Measurements from ENCODE around the gene ITPK1.

The ITPK1 gene

DNA sequence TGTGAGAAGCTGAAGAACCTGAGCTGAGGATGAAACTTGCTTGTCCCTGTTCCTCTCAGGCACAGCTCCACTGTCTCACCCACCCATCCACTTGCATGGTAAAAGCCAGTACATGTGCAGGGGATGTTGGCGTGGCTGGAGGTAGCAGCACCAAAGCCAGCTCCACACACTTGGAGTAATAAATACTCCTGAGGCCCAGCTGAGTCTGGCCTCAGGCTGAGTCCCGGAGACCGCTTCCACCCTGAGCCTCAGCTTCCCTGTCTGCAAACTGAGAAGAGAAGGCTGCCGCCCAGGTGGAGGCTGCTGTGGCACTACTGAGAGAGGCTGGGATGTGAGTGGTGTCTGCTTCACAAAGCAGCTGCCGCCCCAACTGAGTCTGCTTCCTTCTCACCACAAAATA is 173.6 kb downstream of the ITPK1 start:
- no peak overlapping the region for H3K4me3 ChIP-seq (replicated peaks in 1 of 2; ENCODE audit: low read depth in 2 of 2, low read length in 2 of 2)
- TF ChIP-seq CTCF (IDR thresholded peaks at IDR 0.05; ENCODE audit: low read depth, low read length): no peak
- no peak for DNase-seq (ENCODE audit: low read depth in 2 of 2)

- H3K4me3 ChIP-seq (replicated peaks in 1 of 2; ENCODE audit: low read depth in 2 of 2, low read length in 2 of 2): no peak overlapping the region
- TF ChIP-seq CTCF (IDR thresholded peaks at IDR 0.05; ENCODE audit: low read depth, low read length): no peak
- DNase-seq (ENCODE audit: low read depth in 2 of 2): no peak
These were observed 174.2 kb downstream of the ITPK1 start for GRCh38 chr14:92941531-92941930.

GRCh38 chr14:92940543-92940942 is 175.2 kb downstream of the ITPK1 start:
- no peak for DNase-seq (ENCODE audit: low read depth in 2 of 2)
- no peak overlapping the region for H3K4me3 ChIP-seq (replicated peaks in 1 of 2; ENCODE audit: low read depth in 2 of 2, low read length in 2 of 2)
- no peak for TF ChIP-seq CTCF (IDR thresholded peaks at IDR 0.05; ENCODE audit: low read depth, low read length)

DNA sequence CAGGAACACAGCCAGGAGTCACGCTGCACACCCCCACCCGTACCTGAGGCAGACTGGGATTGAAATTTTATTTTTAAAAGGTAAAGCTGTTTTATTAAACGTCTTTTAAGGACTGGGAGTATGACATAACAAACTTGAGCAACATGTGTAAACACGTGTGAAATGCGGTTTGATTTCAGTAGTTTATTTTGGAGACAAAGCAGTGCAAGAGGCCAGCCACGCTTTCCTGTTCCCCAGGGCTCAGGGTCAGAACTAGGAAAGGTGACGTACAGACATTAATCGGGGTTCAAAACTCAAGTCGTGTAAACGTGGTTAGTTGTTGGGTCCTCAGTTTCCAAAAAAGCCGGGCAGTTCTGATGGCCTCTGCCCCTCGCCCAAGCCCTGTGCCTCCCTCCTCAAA is 176.0 kb downstream of the ITPK1 start:
- no peak for TF ChIP-seq CTCF (IDR thresholded peaks at IDR 0.05; ENCODE audit: low read depth, low read length)
- no peak overlapping the region for H3K4me3 ChIP-seq (replicated peaks in 1 of 2; ENCODE audit: low read depth in 2 of 2, low read length in 2 of 2)
- no peak for DNase-seq (ENCODE audit: low read depth in 2 of 2)

- no peak overlapping the region for H3K4me3 ChIP-seq (replicated peaks in 1 of 2; ENCODE audit: low read depth in 2 of 2, low read length in 2 of 2)
- DNase-seq (ENCODE audit: low read depth in 2 of 2): no peak
- TF ChIP-seq CTCF (IDR thresholded peaks at IDR 0.05; ENCODE audit: low read depth, low read length): no peak
These were observed 176.6 kb downstream of the ITPK1 start for GRCh38 chr14:92938890-92939671.

- DNase-seq (ENCODE audit: low read depth in 2 of 2): no peak
- H3K4me3 ChIP-seq (replicated peaks in 1 of 2; ENCODE audit: low read depth in 2 of 2, low read length in 2 of 2): no peak overlapping the region
- TF ChIP-seq CTCF (IDR thresholded peaks at IDR 0.05; ENCODE audit: low read depth, low read length): no peak
These were observed 177.4 kb downstream of the ITPK1 start for GRCh38 chr14:92938235-92938875.

Measured in cardiac fibroblast (primary cell).